Astrocyte of the spinal cord (primary cell): ENCODE results near the gene COL4A5.

Source experiments
- DNase-seq: peaks from one replicate; pipeline ENCODE4 v3.0.0; 2011; ENCODE audit warnings: low read depth, low spot score
- H3K4me3 ChIP-seq: 2 replicates; pipeline ENCODE4 v1.5.1; 2011; ENCODE audit warnings: low read depth, mild to moderate bottlenecking, low read length, moderate library complexity
- in situ Hi-C: cut with HindIII; loops from 2 replicates; pipeline ENCODE4 v1.10.0; 2017; ENCODE audit warnings: low sequenced_read_pairs
- TF ChIP-seq, protein P1 (sequence below): IDR thresholded peaks from 2 replicates; pipeline ENCODE4 v1.5.1; 2012; ENCODE audit warnings: low read depth, mild to moderate bottlenecking, low read length, inconsistent platforms

Gene COL4A5

DNA sequence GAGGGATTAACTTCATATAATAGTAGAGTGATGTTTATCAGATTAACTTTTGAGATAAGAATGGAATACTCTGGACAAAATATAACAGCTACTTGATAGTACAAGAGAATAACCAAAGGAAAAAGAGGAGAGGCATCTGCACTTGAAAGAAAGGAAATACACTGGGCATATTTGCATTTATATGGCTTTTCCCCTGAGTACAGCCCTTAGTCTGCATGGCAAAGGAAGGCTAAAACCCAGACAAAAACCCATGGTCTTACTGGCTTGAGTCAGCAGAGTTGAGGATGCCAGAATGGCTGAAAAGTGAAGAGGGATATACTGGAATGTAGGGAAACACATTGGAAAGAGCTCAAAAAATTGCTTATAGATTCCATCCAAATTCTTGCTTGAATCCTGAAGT is 101.6 kb downstream of the COL4A5 start:
- DNase-seq, result no peak
- in situ Hi-C loops, result no loop called here

DNA sequence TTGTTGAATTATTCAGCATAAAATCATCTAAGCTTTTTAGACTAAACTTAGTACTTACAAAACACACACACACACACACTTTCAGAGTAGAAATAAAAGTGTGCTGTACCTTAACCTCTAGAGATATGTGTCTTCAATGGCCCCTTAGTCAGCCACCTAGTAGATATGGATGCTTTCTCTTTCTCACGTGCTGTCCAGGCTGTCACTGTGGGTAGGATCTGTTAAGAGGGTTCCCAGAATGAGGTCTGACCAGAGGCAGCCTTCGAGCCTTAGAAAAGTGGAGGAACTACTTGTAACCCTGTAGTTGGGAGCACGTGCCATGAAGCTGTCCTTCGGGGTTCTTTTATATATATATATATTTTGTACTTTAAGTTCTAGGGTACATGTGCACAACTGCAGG is 117.9 kb downstream of the COL4A5 start:
- in situ Hi-C loops, result no loop called here
- no peak overlapping the region for H3K4me3 ChIP-seq
- no peak for DNase-seq
- TF ChIP-seq, protein P1, sequence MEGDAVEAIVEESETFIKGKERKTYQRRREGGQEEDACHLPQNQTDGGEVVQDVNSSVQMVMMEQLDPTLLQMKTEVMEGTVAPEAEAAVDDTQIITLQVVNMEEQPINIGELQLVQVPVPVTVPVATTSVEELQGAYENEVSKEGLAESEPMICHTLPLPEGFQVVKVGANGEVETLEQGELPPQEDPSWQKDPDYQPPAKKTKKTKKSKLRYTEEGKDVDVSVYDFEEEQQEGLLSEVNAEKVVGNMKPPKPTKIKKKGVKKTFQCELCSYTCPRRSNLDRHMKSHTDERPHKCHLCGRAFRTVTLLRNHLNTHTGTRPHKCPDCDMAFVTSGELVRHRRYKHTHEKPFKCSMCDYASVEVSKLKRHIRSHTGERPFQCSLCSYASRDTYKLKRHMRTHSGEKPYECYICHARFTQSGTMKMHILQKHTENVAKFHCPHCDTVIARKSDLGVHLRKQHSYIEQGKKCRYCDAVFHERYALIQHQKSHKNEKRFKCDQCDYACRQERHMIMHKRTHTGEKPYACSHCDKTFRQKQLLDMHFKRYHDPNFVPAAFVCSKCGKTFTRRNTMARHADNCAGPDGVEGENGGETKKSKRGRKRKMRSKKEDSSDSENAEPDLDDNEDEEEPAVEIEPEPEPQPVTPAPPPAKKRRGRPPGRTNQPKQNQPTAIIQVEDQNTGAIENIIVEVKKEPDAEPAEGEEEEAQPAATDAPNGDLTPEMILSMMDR, result no peak

More for the DNA sequence above, 101.6 kb downstream of the COL4A5 start:
- TF ChIP-seq, protein P1, result no peak
- no peak overlapping the region for H3K4me3 ChIP-seq

DNA sequence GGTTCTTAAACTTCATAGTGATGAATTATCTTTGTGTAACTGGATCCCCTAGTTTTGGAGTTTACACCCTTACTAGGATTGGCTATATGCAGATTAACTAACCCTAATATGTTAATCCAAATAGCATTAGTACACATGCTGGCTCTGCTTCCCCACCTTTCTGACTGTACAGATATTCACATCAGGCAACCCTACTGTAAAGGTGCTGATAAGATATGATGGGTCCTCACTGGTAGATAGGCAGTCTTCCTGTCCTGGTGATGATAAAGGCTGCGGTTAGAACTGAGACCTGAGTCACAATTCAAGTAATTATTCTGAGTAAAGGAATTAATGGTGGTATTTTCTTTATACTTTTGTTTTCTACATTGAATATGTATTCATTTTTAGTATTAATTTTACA is 118.6 kb downstream of the COL4A5 start:
- in situ Hi-C loops, result no loop called here
- DNase-seq, result no peak
- TF ChIP-seq, protein P1, result no peak
- no peak overlapping the region for H3K4me3 ChIP-seq

DNA sequence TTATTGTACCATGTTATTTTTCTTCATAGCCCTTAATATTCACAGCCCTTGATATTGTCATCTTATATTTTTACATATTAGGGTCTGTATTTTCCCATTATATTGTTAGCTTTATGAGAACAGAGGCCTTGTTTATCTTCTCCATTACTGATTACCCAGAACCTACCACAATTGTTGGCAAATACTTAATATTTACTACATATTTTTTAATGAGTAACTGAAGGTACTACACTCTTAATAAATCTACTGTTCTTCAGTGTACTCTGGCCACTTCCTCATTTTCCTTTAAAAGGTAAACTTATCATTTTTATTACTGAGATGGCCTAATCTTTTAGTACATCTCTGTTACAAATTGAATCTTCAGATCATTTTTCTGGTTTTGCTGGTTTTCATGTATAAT is 133.5 kb downstream of the COL4A5 start:
- in situ Hi-C loops, result no loop called here
- no peak overlapping the region for H3K4me3 ChIP-seq
- no peak for DNase-seq
- TF ChIP-seq, protein P1, result no peak

DNA sequence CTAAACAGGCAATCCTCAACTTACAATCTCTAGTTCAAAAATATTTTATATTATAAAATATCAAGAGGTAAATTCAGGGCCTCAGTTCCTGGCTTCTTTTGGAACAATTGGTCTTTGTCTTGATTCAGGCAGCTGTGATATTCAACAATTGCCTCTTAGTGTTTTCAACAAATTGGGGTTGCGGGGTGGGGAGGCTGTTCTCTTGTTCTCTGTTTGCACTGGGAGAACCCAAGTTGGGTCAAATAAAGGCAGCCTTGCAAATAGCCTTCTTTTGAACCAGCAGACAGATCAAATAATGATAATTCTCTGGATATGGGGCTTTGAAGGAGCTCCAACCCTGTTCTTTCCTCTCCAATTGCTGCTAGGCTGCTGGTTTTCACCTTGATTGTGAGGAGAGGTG is 142.5 kb downstream of the COL4A5 start:
- in situ Hi-C loops, result no loop called here
- TF ChIP-seq, protein P1, result no peak
- DNase-seq, result no peak
- H3K4me3 ChIP-seq, result no peak overlapping the region

DNA sequence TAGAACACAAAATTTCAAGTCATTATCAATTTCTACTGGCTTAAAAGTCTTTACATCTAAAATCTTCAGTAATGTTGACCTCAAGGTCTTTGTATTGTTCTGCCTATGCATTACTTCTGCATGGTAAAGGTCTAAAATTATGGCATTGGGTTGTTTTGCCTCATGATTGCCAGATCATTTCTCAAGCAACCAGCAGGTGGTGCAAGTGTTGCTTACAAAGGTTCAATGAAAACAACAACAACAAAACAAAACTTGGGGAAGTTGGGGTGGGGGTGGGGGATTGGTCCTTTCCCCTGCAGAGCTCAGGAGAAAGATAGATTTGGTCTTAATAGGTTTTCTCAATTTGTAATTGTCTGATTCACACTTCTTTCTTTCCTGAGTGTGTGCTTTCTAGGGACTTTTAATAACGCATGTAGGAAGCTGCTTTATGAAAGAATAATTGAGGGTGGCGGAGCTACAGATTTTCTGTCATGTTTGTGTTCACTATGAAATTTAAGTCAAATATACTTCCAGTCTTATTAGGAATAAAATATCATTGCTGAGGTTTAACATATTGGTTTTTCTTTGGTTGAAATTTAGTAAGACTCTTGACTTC is 145.1 kb downstream of the COL4A5 start:
- in situ Hi-C loops, result no loop called here
- no peak for DNase-seq
- H3K4me3 ChIP-seq, result no peak overlapping the region
- TF ChIP-seq, protein P1, result peak; percentile 22
